ENCODE results near the gene CARD10. TPM values are rescaled to one million over a fixed set of nuclear protein-coding genes. Genes with fewer than 3 reads are reported as not detected.

The CARD10 gene
- total RNA-seq, 8 experiments from 2014 or later = 1.1 to 7.5 (median 2.0) TPM

GRCh38 chr22:37484480-37485394 is 34.5 kb downstream of the CARD10 start:
- no peak for ATAC-seq (replicated peaks in 6 of 8)
- Histone ChIP-seq H3K4me3 (no peak overlapping the region), H3K4me1 (replicated peaks in 1 of 2) (peaks cover 48 to 79% of the 10 kb centered on the region in 2 donors), H3K27ac (peak overlapping the region in 1 of 2 donors; percentile 79)
- in situ Hi-C loops (cut with MboI; ENCODE audit: low pct_unique_long_range_greater_than_20kb in 2 of 9, low sequenced_read_pairs in 9 of 9, unreplicated experiment in 9 of 9) = no loop called here
- 80 to 100% (median 82%) methylated on average over 1 to 8 of the region's 39 CpGs; no CpG with 5 or more reads in 5 of the 10 experiments for WGBS, 10 experiments

GRCh38 chr22:37483050-37483449 is 36.2 kb downstream of the CARD10 start:
- no peak for ATAC-seq (replicated peaks in 6 of 8)
- in situ Hi-C loops (cut with MboI; ENCODE audit: low pct_unique_long_range_greater_than_20kb in 2 of 9, low sequenced_read_pairs in 9 of 9, unreplicated experiment in 9 of 9) = no loop called here
- peaks cover 48 to 73% of the 10 kb centered on the region in 2 donors for H3K4me1 ChIP-seq (replicated peaks in 1 of 2)
- no peak overlapping the region for H3K27ac ChIP-seq
- WGBS, 10 experiments = 50 to 96% (median 78%) methylated on average over 1 to 4 of the region's 13 CpGs; no CpG with 5 or more reads in 5 of the 10 experiments
- no peak overlapping the region for H3K4me3 ChIP-seq

- H3K4me3 ChIP-seq = no peak overlapping the region
- peak in 5 of 8 experiments; percentile 5 to 39 (median 34) for ATAC-seq (replicated peaks in 6 of 8)
- in situ Hi-C loops (cut with MboI; ENCODE audit: low pct_unique_long_range_greater_than_20kb in 2 of 9, low sequenced_read_pairs in 9 of 9, unreplicated experiment in 9 of 9) = no loop called here
- WGBS, 10 experiments = 80 to 100% (median 89%) methylated on average over 1 to 9 of the region's 9 CpGs; no CpG with 5 or more reads in 5 of the 10 experiments
- H3K4me1 ChIP-seq (replicated peaks in 1 of 2) = peaks cover 48 to 72% of the 10 kb centered on the region in 2 donors
- H3K27ac ChIP-seq = peak overlapping the region in 1 of 2 donors; percentile 38
Observed at GRCh38 chr22:37482244-37482643, 37.0 kb downstream of the CARD10 start.

- in situ Hi-C loops (cut with MboI; ENCODE audit: low pct_unique_long_range_greater_than_20kb in 2 of 9, low sequenced_read_pairs in 9 of 9, unreplicated experiment in 9 of 9) = no loop called here
- Histone ChIP-seq H3K4me3 (no peak overlapping the region), H3K4me1 (replicated peaks in 1 of 2) (peaks cover 48 to 66% of the 10 kb centered on the region in 2 donors), H3K27ac (peak overlapping the region in 1 of 2 donors; percentile 35)
- 0 to 93% (median 81%) methylated on average over 1 to 5 of the region's 12 CpGs; no CpG with 5 or more reads in 4 of the 10 experiments for WGBS, 10 experiments
- ATAC-seq (replicated peaks in 6 of 8) = no peak
Observed at GRCh38 chr22:37481347-37481907, 37.8 kb downstream of the CARD10 start.

GRCh38 chr22:37480387-37481346 is 38.5 kb downstream of the CARD10 start:
- H3K4me3 ChIP-seq = no peak overlapping the region
- 40 to 100% (median 69%) methylated on average over 1 to 9 of the region's 17 CpGs; no CpG with 5 or more reads in 4 of the 10 experiments for WGBS, 10 experiments
- peak in 1 of 8 experiments; percentile 12 for ATAC-seq (replicated peaks in 6 of 8)
- in situ Hi-C loops (cut with MboI; ENCODE audit: low pct_unique_long_range_greater_than_20kb in 2 of 9, low sequenced_read_pairs in 9 of 9, unreplicated experiment in 9 of 9) = no loop called here
- H3K27ac ChIP-seq = peak overlapping the region in 1 of 2 donors; percentile 35
- peaks cover 43 to 58% of the 10 kb centered on the region in 2 donors for H3K4me1 ChIP-seq (replicated peaks in 1 of 2)

- H3K4me3 ChIP-seq = no peak overlapping the region
- 10 to 100% (median 78%) methylated on average over 1 to 4 of the region's 15 CpGs; no CpG with 5 or more reads in 4 of the 10 experiments for WGBS, 10 experiments
- H3K4me1 ChIP-seq (replicated peaks in 1 of 2) = peaks cover 28 to 43% of the 10 kb centered on the region in 2 donors
- ATAC-seq (replicated peaks in 6 of 8) = no peak
- H3K27ac ChIP-seq = no peak overlapping the region
- in situ Hi-C loops (cut with MboI; ENCODE audit: low pct_unique_long_range_greater_than_20kb in 2 of 9, low sequenced_read_pairs in 9 of 9, unreplicated experiment in 9 of 9) = no loop called here
Observed at GRCh38 chr22:37479196-37479595, 40.0 kb downstream of the CARD10 start.

- no peak for ATAC-seq (replicated peaks in 6 of 8)
- Histone ChIP-seq H3K4me3 (no peak overlapping the region), H3K4me1 (replicated peaks in 1 of 2) (peaks cover 14 to 18% of the 10 kb centered on the region in 2 donors), H3K27ac (no peak overlapping the region)
- in situ Hi-C loops (cut with MboI; ENCODE audit: low pct_unique_long_range_greater_than_20kb in 2 of 9, low sequenced_read_pairs in 9 of 9, unreplicated experiment in 9 of 9) = no loop called here
- 40 to 100% (median 93%) methylated on average over 1 to 4 of the region's 14 CpGs; no CpG with 5 or more reads in 4 of the 10 experiments for WGBS, 10 experiments
Observed at GRCh38 chr22:37476389-37477329, 42.6 kb downstream of the CARD10 start.

- Histone ChIP-seq H3K27ac (no peak overlapping the region), H3K4me3 (no peak overlapping the region), H3K4me1 (replicated peaks in 1 of 2) (no peaks in the 10 kb centered on the region)
- 11 to 90% (median 83%) methylated on average over 4 to 5 of the region's 11 CpGs; no CpG with 5 or more reads in 6 of the 10 experiments for WGBS, 10 experiments
- no peak for ATAC-seq (replicated peaks in 6 of 8)
- in situ Hi-C loops (cut with MboI; ENCODE audit: low pct_unique_long_range_greater_than_20kb in 2 of 9, low sequenced_read_pairs in 9 of 9, unreplicated experiment in 9 of 9) = no loop called here
Observed at GRCh38 chr22:37474447-37475090, 44.6 kb downstream of the CARD10 start.

GRCh38 chr22:37473437-37473946 is 45.7 kb downstream of the CARD10 start:
- no peak overlapping the region for H3K4me3 ChIP-seq
- H3K27ac ChIP-seq = no peak overlapping the region
- in situ Hi-C loops (cut with MboI; ENCODE audit: low pct_unique_long_range_greater_than_20kb in 2 of 9, low sequenced_read_pairs in 9 of 9, unreplicated experiment in 9 of 9) = no loop called here
- WGBS, 10 experiments = 20 to 92% (median 72%) methylated on average over 1 to 6 of the region's 8 CpGs; no CpG with 5 or more reads in 5 of the 10 experiments
- ATAC-seq (replicated peaks in 6 of 8) = no peak
- H3K4me1 ChIP-seq (replicated peaks in 1 of 2) = no peaks in the 10 kb centered on the region

GRCh38 chr22:37472418-37473006 is 46.7 kb downstream of the CARD10 start:
- Histone ChIP-seq H3K4me1 (replicated peaks in 1 of 2) (no peaks in the 10 kb centered on the region), H3K27ac (no peak overlapping the region), H3K4me3 (no peak overlapping the region)
- ATAC-seq (replicated peaks in 6 of 8) = peak in 2 of 8 experiments; percentile 34 to 60
- WGBS, 10 experiments = 51 to 100% (median 100%) methylated on average over 1 to 3 of the region's 8 CpGs; no CpG with 5 or more reads in 7 of the 10 experiments
- in situ Hi-C loops (cut with MboI; ENCODE audit: low pct_unique_long_range_greater_than_20kb in 2 of 9, low sequenced_read_pairs in 9 of 9, unreplicated experiment in 9 of 9) = no loop called here
